Mucosa of descending colon (tissue), 3 donors: Measurements from ENCODE around the gene TMC2. TPM values are rescaled to one million over a fixed set of nuclear protein-coding genes. Genes with fewer than 3 reads are reported as not detected.
A peak's percentile ranks its signal among the peaks of the same experiment; 100 is the strongest.
"Not testable (repeated sequence)": the region's sequence is repeated elsewhere in the genome, so short reads cannot be mapped to it uniquely, and the experiment has no call there.

Source experiments
- ATAC-seq: fragments of 200-7000 bp; cut with Tn5 transposase; one replicate; pipeline ENCODE4 v1.9.1; 2020; ENCODE audit warnings: mild to moderate bottlenecking, moderate library complexity
- DNase-seq, 3 donors: peaks; one replicate each; pipeline ENCODE4 v3.0.0-alpha.2; 2020
- H3K36me3 ChIP-seq: fragments of 200-600 bp; one replicate; pipeline ENCODE4 v1.8.0; 2021; ENCODE audit warnings: low read depth, mild to moderate bottlenecking
- H3K4me1 ChIP-seq: fragments of 200-600 bp; one replicate; pipeline ENCODE4 v1.8.0; 2021; ENCODE audit warnings: low read depth, mild to moderate bottlenecking
- H3K4me3 ChIP-seq: fragments of 200-600 bp; one replicate; pipeline ENCODE4 v1.8.0; 2021; ENCODE audit warnings: mild to moderate bottlenecking
- H3K9me3 ChIP-seq: fragments of 200-600 bp; one replicate; pipeline ENCODE4 v1.8.0; 2021; ENCODE audit warnings: mild to moderate bottlenecking
- intact Hi-C, 2 donors: fragments of 100-400 bp; cut with DNase I in 1 of 2; cut with micrococcal nuclease in 1 of 2; formaldehyde crosslinking; loops; one replicate each; pipeline versions ENCODE4 v1.11.0 to v1.11.1; 2022; cut with DNase I, micrococcal nuclease
- total RNA-seq, 3 donors: library from RNA; stranded (reverse); fragmentation: NEBNext Ultra II Directional in 2 of 3; extraction: Animal tissue kit (Norgen Biotek cat#: 25700) in 2 of 3; gene quantifications; one replicate each; pipeline versions ENCODE4 v1.2.1 to v1.2.4, GENCODE V29; 2021 to 2023
- TF ChIP-seq, protein P1 (sequence below): fragments of 200-600 bp; IDR thresholded peaks from one replicate; pipeline ENCODE4 v1.8.0; 2022; ENCODE audit warnings: antibody characterized with exemption, mild to moderate bottlenecking
- donor health status: DM: no; HTN: no; CAD: no; lungs with moderate emphysema.
- donor health status: DM: no; HTN: no; CAD: no.
- donor health status: DM: no; HTN: yes; CAD: no.

The TMC2 gene
- total RNA-seq, 3 donors from 2014 or later: 0.09 to 0.41 TPM; not detected in 1

GRCh38 chr20:2518096-2518495 lies 18.3 kb upstream of the TMC2 start:
- ATAC-seq (no peak), DNase-seq (no peak)
- H3K9me3 ChIP-seq: no peaks in the 10 kb centered on the region
- intact Hi-C loops: no loop called here
- TF ChIP-seq, protein P1, sequence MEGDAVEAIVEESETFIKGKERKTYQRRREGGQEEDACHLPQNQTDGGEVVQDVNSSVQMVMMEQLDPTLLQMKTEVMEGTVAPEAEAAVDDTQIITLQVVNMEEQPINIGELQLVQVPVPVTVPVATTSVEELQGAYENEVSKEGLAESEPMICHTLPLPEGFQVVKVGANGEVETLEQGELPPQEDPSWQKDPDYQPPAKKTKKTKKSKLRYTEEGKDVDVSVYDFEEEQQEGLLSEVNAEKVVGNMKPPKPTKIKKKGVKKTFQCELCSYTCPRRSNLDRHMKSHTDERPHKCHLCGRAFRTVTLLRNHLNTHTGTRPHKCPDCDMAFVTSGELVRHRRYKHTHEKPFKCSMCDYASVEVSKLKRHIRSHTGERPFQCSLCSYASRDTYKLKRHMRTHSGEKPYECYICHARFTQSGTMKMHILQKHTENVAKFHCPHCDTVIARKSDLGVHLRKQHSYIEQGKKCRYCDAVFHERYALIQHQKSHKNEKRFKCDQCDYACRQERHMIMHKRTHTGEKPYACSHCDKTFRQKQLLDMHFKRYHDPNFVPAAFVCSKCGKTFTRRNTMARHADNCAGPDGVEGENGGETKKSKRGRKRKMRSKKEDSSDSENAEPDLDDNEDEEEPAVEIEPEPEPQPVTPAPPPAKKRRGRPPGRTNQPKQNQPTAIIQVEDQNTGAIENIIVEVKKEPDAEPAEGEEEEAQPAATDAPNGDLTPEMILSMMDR: no peak
- H3K36me3 ChIP-seq: no peaks in the 10 kb centered on the region
- H3K4me3 ChIP-seq: no peak overlapping the region
- H3K4me1 ChIP-seq: no peaks in the 10 kb centered on the region

- DNase-seq: no peak
- no peaks in the 10 kb centered on the region for H3K4me1 ChIP-seq
- no peak overlapping the region for H3K4me3 ChIP-seq
- H3K36me3 ChIP-seq: no peaks in the 10 kb centered on the region
- intact Hi-C loops: no loop called here
- no peaks in the 10 kb centered on the region for H3K9me3 ChIP-seq
- ATAC-seq: no peak
- TF ChIP-seq, protein P1: no peak
Observed at GRCh38 chr20:2518558-2518957, 17.8 kb upstream of the TMC2 start.

GRCh38 chr20:2519115-2519809 lies 17.1 kb upstream of the TMC2 start:
- Histone ChIP-seq H3K4me1 (no peaks in the 10 kb centered on the region), H3K36me3 (no peaks in the 10 kb centered on the region), H3K4me3 (no peak overlapping the region), H3K9me3 (no peaks in the 10 kb centered on the region)
- ATAC-seq (no peak), DNase-seq (no peak)
- TF ChIP-seq, protein P1: no peak
- intact Hi-C loops: no loop called here

DNA sequence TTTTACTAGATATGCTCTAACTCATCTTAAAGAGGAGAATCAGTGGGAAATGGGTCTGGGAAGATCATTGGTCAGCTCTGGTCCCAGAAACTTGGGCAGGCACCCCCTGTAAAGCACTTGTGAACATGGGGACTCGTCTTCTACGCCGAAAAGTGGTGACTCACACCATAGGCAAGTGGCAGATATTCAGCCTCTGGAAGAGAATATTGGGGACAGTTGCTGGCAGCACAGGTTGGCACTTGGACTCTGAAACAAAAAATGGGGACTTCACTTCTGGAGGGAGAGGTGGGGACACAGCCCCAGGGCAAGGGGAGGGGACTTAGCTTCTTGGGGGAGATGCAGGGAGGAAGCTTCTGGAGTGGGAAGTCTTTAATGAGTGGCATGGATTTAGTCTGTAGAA lies 15.8 kb upstream of the TMC2 start:
- TF ChIP-seq, protein P1: no peak
- H3K4me3 ChIP-seq: no peak overlapping the region
- no peaks in the 10 kb centered on the region for H3K9me3 ChIP-seq
- ATAC-seq: no peak
- DNase-seq: no peak
- H3K36me3 ChIP-seq: no peaks in the 10 kb centered on the region
- intact Hi-C loops: loop anchor here in 1 of 2 donors (5.0 kb wide), 1 partner anchor 127 kb away; no protein-coding TSS in a partner anchor
- peaks cover 2% of the 10 kb centered on the region for H3K4me1 ChIP-seq

DNA sequence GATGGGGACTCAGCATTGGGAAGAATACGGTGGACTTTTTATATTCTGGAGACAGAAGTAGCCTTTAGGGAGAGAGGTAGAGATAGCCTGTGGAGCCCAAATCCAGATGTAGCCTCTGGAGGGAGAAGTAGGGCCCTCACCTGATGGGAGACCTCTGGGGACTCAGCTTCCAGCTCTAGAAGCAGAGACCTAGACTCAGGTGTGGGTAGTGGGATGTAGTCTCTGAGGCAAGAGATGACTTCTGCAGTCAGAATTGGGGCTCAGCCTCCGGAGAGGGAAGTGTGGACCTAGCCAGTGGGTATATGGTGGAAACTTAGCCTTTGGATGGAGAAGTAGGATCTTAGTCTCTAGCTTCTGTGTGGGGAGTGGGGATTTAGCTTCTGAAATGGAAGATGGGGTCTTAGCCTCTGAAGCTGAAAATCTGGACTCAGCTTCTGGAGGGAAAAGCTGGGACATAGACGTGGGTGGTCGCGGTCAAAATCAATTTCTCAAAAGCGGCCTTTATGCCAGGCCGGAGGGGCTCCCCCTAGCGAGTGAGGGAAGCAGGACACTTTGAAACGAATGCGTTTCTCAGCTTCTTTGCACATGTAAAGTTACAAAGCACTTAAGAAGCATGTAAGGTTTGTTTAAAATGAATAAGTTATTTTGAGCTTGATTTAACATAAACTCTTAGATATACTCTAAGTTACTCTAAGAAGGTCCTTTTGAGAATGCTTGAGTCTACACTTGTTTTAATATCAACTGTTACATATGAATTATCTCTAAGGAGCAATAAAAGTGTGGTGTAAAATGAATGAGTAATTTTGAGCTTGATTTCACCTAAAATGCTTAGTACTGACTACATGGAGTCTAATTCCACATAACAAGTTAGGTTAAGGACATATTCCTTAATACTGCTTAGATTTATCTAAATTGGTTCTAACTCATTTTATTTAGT lies 14.7 kb upstream of the TMC2 start:
- no peak for ATAC-seq
- intact Hi-C loops: loop anchor here in 1 of 2 donors (5.0 kb wide), 1 partner anchor 126 kb away; no protein-coding TSS in a partner anchor
- peak in 2 of 3 donors; percentile 48 to 65 for DNase-seq

DNA sequence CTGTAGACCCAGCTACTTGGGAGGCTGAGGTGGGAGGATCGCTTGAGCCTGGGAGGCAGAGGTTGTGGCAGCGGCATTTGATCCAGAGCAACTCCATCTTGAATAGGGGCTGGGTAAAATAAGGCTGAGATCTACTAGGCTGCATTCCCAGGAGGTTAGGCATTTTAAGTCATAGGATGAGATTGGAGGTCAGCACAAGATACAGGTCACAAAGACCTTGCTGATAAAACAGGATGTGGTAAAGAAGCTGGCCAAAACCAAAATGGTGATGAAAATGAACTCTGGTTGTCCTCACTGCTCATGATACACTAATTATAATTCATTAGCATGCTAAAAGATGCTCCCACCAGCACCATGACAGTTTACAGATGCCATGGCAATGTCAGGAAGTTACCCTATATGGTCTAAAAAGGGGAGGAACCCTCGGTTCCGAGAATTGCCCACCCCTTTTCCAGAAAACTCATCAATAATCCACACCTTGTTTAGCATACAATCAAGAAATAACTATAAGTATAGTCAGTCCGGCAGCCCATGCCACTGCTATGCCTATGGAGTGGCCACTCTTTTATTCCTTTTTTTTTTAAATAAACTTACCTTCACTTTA lies 13.4 kb upstream of the TMC2 start:
- not testable (repeated sequence) for H3K9me3 ChIP-seq, H3K36me3 ChIP-seq, H3K4me1 ChIP-seq, ATAC-seq, H3K4me3 ChIP-seq, DNase-seq
- intact Hi-C loops: loop anchor here in 1 of 2 donors (5.0 kb wide), 1 partner anchor 124 kb away; no protein-coding TSS in a partner anchor

More for the DNA sequence above, 14.7 kb upstream of the TMC2 start:
- Histone ChIP-seq H3K36me3 (no peaks in the 10 kb centered on the region), H3K9me3 (no peaks in the 10 kb centered on the region), H3K4me3 (no peak overlapping the region), H3K4me1 (peaks cover 4% of the 10 kb centered on the region)
- TF ChIP-seq, protein P1: peak; percentile 80
